Transverse colon (tissue), 4 donors: ENCODE data around the gene GALNT13. TPM values are rescaled to one million over a fixed set of nuclear protein-coding genes. Genes with fewer than 3 reads are reported as not detected.

Source experiments
- DNase-seq: peaks from one replicate; pipeline ENCODE4 v3.0.0-alpha.2; 2019
- H3K27ac ChIP-seq, 4 donors: fragments of 200-600 bp; sonication (generic); 2 replicates each; pipeline ENCODE4 v1.5.1; 2016 to 2018; ENCODE audit warnings: inconsistent platforms in 4 of 4
- H3K27me3 ChIP-seq: fragments of 200-600 bp; sonication (generic); 2 replicates; pipeline ENCODE4 v1.5.1; 2017; ENCODE audit warnings: inconsistent platforms
- H3K36me3 ChIP-seq, 4 donors: fragments of 200-600 bp; sonication (generic); 2 replicates each; pipeline ENCODE4 v1.5.1; 2017 to 2019; ENCODE audit warnings: inconsistent platforms in 4 of 4
- H3K4me1 ChIP-seq, 4 donors: fragments of 200-600 bp; sonication (generic); 2 replicates each; pipeline ENCODE4 v1.5.1; 2017 to 2020; ENCODE audit warnings: inconsistent platforms in 4 of 4
- H3K4me3 ChIP-seq, 4 donors: fragments of 200-600 bp; sonication (generic); 1 replicate in 1 of 4; 2 replicates in 3 of 4; pipeline versions ENCODE4 v1.5.1 to v1.6.1; 2017 to 2019; ENCODE audit warnings: inconsistent platforms in 4 of 4
- H3K9me3 ChIP-seq, 2 donors: fragments of 200-600 bp; sonication (generic); 2 replicates each; pipeline ENCODE4 v1.5.1; 2017 to 2019; ENCODE audit warnings: inconsistent platforms in 2 of 2
- EP300 ChIP-seq: sonication (generic); formaldehyde crosslinking; IDR thresholded peaks from one replicate; pipeline ENCODE4 v1.6.1; 2017; ENCODE audit warnings: antibody characterized with exemption, low read depth
- POLR2A ChIP-seq: fragments of 450-650 bp; IDR thresholded peaks from one replicate; pipeline ENCODE4 v1.6.1; 2016; ENCODE audit warnings: antibody characterized with exemption, mild to moderate bottlenecking, moderate library complexity
- POLR2AphosphoS5 ChIP-seq, 3 donors: sonication (generic); formaldehyde crosslinking; IDR thresholded peaks; one replicate each; pipeline ENCODE4 v1.6.1; 2016; ENCODE audit warnings: antibody characterized with exemption in 3 of 3
- WGBS, 2 donors: methylation state at CpG; one replicate each; pipeline ENCODE4 v1.1.5; 2018; ENCODE audit warnings: low coverage in 1 of 2; 5-methylcytosine and 5-hydroxymethylcytosine counted together
- in situ Hi-C, 4 donors: fragments of 200-750 bp; cut with MboI; loops; one replicate each; pipeline versions ENCODE4 v1.15.0 to v1.15.1; 2017; ENCODE audit warnings: low sequenced_read_pairs in 3 of 4, low pct_ligation_motif_present in 1 of 4, low pct_unique_long_range_greater_than_20kb in 1 of 4
- intact Hi-C: fragments of 100-400 bp; cut with DNase I; formaldehyde crosslinking; loops from one replicate; pipeline ENCODE4 v1.15.1; 2023; ENCODE audit warnings: low total_unique reads
- total RNA-seq, 4 donors: library from RNA; depleted of rRNA; stranded (reverse); fragments of >200 nt; gene quantifications; one replicate each; pipeline ENCODE4 v1.1.0, GENCODE V29; 2016
- TF ChIP-seq, protein P1 (sequence below), 5 experiments: fragments of 200-600 bp in 3 of 5; fragments of 450-650 bp in 2 of 5; sonication (generic) in 3 of 5; IDR thresholded peaks; 1 replicate in 2 of 5; 2 replicates in 3 of 5; pipeline ENCODE4 v1.5.1; 2016 to 2017; ENCODE audit warnings: antibody characterized with exemption in 5 of 5, inconsistent platforms in 3 of 5, mild to moderate bottlenecking in 2 of 5, moderate library complexity in 1 of 5

The GALNT13 gene
- total RNA-seq, 4 donors from 2014 or later = 0.41 to 0.95 TPM; not detected in 2

DNA sequence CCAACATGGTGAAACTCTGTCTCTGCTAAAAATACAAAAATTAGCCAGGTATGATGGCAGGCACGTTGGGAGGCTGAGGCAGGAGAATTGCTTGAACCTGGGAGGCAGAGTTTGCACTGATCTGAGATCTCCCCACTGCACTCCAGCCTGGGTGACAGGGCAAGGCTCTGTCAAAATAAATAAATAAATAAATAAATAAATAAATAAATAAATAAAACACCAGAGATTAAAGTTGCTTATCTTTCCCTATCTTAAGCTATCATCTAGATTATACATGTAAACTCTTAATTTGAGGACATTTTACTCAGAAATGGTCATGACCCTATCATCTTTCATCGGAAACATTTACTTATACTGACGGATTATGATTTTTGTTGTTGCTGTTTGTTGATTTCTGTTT is 373.2 kb downstream of the GALNT13 start:
- 85 to 95% methylated on average over 2 to 3 of the region's 3 CpGs for WGBS, 2 donors
- TF ChIP-seq, protein P1, sequence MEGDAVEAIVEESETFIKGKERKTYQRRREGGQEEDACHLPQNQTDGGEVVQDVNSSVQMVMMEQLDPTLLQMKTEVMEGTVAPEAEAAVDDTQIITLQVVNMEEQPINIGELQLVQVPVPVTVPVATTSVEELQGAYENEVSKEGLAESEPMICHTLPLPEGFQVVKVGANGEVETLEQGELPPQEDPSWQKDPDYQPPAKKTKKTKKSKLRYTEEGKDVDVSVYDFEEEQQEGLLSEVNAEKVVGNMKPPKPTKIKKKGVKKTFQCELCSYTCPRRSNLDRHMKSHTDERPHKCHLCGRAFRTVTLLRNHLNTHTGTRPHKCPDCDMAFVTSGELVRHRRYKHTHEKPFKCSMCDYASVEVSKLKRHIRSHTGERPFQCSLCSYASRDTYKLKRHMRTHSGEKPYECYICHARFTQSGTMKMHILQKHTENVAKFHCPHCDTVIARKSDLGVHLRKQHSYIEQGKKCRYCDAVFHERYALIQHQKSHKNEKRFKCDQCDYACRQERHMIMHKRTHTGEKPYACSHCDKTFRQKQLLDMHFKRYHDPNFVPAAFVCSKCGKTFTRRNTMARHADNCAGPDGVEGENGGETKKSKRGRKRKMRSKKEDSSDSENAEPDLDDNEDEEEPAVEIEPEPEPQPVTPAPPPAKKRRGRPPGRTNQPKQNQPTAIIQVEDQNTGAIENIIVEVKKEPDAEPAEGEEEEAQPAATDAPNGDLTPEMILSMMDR (IDR thresholded peaks at IDR 0.05) = no peak
- TF ChIP-seq EP300 = no peak
- no peak for TF ChIP-seq POLR2A
- TF ChIP-seq POLR2AphosphoS5 (IDR thresholded peaks at IDR 0.05) = no peak
- no peaks in the 10 kb centered on the region for H3K9me3 ChIP-seq
- H3K4me1 ChIP-seq = no peaks in the 10 kb centered on the region
- H3K4me3 ChIP-seq = no peak overlapping the region
- H3K27me3 ChIP-seq = no peaks in the 10 kb centered on the region
- in situ Hi-C loops (no loop called here), intact Hi-C loops (no loop called here)
- H3K36me3 ChIP-seq = no peaks in the 10 kb centered on the region
- DNase-seq = no peak
- H3K27ac ChIP-seq = no peak overlapping the region

DNA sequence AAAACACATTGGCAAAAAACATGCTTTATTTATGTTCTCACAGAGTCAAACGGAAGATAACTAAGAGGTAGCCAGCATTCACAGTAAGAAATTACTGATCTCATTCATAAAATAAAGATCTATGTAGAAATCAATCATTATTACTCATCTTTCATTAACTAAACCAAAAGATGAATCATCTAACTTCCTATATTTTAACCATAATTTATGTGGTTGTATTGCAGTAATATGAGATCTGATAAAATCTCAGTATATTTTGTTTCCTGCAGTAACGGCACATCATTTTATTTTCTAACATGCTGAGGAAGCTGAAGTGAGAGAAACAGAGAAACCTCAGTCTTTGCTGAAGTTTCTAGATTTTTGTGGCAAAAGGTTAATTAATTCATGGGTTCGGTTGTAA is 375.8 kb downstream of the GALNT13 start:
- H3K27ac ChIP-seq = no peak overlapping the region
- no peak overlapping the region for H3K4me3 ChIP-seq
- DNase-seq = no peak
- no peaks in the 10 kb centered on the region for H3K27me3 ChIP-seq
- H3K9me3 ChIP-seq = no peaks in the 10 kb centered on the region
- no peaks in the 10 kb centered on the region for H3K4me1 ChIP-seq
- in situ Hi-C loops (no loop called here), intact Hi-C loops (no loop called here)
- WGBS, 2 donors = 56 to 63% methylated on average over 3 of the region's 3 CpGs
- TF ChIP-seq POLR2A (no peak), EP300 (no peak), POLR2AphosphoS5 (IDR thresholded peaks at IDR 0.05) (no peak)
- TF ChIP-seq, protein P1 (IDR thresholded peaks at IDR 0.05) = no peak
- H3K36me3 ChIP-seq = no peaks in the 10 kb centered on the region

DNA sequence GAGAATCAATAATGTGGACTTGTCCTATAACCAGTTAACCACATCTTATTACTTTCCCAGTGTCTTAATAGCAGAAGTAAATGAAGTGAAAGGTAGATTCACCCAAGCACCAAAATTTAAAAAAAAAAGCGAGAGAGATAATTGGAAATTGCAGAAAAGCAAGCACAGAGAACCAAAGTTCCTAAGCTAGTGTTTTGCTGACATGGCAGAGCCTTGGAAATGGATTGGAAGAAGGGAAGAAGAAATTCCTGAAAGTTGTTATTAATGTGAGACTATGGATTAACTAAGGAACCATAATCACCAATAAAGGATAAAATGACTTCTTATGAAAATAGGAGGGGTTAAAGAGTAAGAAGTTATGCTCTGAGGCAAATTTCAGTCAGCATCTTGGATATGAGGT is 384.4 kb downstream of the GALNT13 start:
- DNase-seq = no peak
- Histone ChIP-seq H3K27ac (no peak overlapping the region), H3K36me3 (no peaks in the 10 kb centered on the region), H3K27me3 (no peaks in the 10 kb centered on the region), H3K4me1 (no peaks in the 10 kb centered on the region), H3K4me3 (no peak overlapping the region), H3K9me3 (no peaks in the 10 kb centered on the region)
- 83 to 85% methylated on average over 1 of the region's 1 CpG for WGBS, 2 donors
- intact Hi-C loops = no loop called here
- in situ Hi-C loops = no loop called here
- TF ChIP-seq, protein P1 (IDR thresholded peaks at IDR 0.05) = no peak
- TF ChIP-seq POLR2A (no peak), EP300 (no peak), POLR2AphosphoS5 (IDR thresholded peaks at IDR 0.05) (no peak)

DNA sequence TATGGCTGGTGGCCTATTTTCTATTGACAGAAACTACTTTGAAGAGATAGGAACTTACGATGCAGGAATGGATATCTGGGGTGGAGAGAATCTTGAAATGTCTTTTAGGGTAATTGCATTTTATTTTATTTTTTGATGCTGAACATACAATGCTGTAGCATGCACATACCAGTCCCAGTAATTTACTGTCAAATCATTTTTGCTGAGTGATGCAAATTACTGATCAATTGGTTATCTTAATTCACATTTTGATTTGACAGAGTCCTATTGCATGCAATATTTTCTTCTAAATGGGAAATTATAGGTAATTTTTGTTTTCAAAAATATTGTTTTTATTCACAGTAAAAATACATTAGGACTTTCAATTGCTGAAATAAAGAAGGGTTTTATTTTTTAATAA is 387.3 kb downstream of the GALNT13 start:
- 80 to 89% methylated on average over 1 of the region's 1 CpG for WGBS, 2 donors
- no peak for DNase-seq
- Histone ChIP-seq H3K9me3 (no peaks in the 10 kb centered on the region), H3K27me3 (no peaks in the 10 kb centered on the region), H3K27ac (no peak overlapping the region), H3K4me1 (no peaks in the 10 kb centered on the region), H3K4me3 (no peak overlapping the region), H3K36me3 (no peaks in the 10 kb centered on the region)
- TF ChIP-seq, protein P1 (IDR thresholded peaks at IDR 0.05) = no peak
- TF ChIP-seq POLR2A = no peak
- no peak for TF ChIP-seq POLR2AphosphoS5 (IDR thresholded peaks at IDR 0.05)
- TF ChIP-seq EP300 = no peak
- in situ Hi-C loops = no loop called here
- intact Hi-C loops = no loop called here
